Lung (tissue), 12 donors: ENCODE results near the gene ANKRD55. TPM values are rescaled to one million over a fixed set of nuclear protein-coding genes. Genes with fewer than 3 reads are reported as not detected.

ENCODE experiments used
- ATAC-seq: fragments of 200-7000 bp; cut with Tn5 transposase; one replicate; pipeline ENCODE4 v1.9.1; 2020; ENCODE audit warnings: moderate number of reproducible peaks; ENCODE audit not compliant: insufficient read depth, low FRiP score
- DNase-seq, 3 donors: peaks; one replicate each; pipeline ENCODE4 v3.0.0-alpha.2; 2013 to 2017
- H3K27ac ChIP-seq, 2 donors: one replicate each; pipeline ENCODE4 v1.5.1; 2013; ENCODE audit warnings: mild to moderate bottlenecking in 2 of 2, moderate library complexity in 2 of 2, control low read depth in 1 of 2, inconsistent platforms in 1 of 2, low read depth in 1 of 2, low read length in 1 of 2
- H3K27me3 ChIP-seq, 3 donors: one replicate each; pipeline ENCODE4 v1.5.1; 2013; ENCODE audit warnings: low read length in 2 of 3; ENCODE audit not compliant: control insufficient read depth in 3 of 3, insufficient read depth in 3 of 3
- H3K36me3 ChIP-seq, 4 donors: one replicate each; pipeline ENCODE4 v1.5.1; 2013; ENCODE audit warnings: low read length in 4 of 4, mild to moderate bottlenecking in 1 of 4, moderate library complexity in 1 of 4; ENCODE audit not compliant: control insufficient read depth in 4 of 4, insufficient read depth in 4 of 4
- H3K4me1 ChIP-seq, 5 donors: one replicate each; pipeline ENCODE4 v1.5.1; 2013; ENCODE audit warnings: low read length in 5 of 5, mild to moderate bottlenecking in 2 of 5, moderate library complexity in 1 of 5; ENCODE audit not compliant: control insufficient read depth in 5 of 5, insufficient read depth in 5 of 5
- H3K4me3 ChIP-seq: one replicate; pipeline ENCODE4 v1.5.1; 2013; ENCODE audit warnings: mild to moderate bottlenecking, control low read depth, moderate library complexity
- H3K9ac ChIP-seq, 2 donors: one replicate each; pipeline ENCODE4 v1.5.1; 2013; ENCODE audit warnings: low read length in 2 of 2, control low read depth in 1 of 2; ENCODE audit not compliant: insufficient read depth in 1 of 2
- H3K9me3 ChIP-seq, 4 donors: one replicate each; pipeline ENCODE4 v1.5.1; 2013; ENCODE audit warnings: low read length in 3 of 4, mild to moderate bottlenecking in 1 of 4, moderate library complexity in 1 of 4; ENCODE audit not compliant: control insufficient read depth in 4 of 4, insufficient read depth in 3 of 4
- WGBS, 2 donors: extraction: QIAGEN DNeasy Blood & Tissue Kit; methylation state at CpG; one replicate each; pipeline ENCODE4 v1.1.7; 2013; 5-methylcytosine and 5-hydroxymethylcytosine counted together
- polyA plus RNA-seq, 2 donors: library from polyadenylated mRNA; stranded (reverse); fragments of 200-250 nt; gene quantifications; one replicate each; pipeline ENCODE4 v1.2.1, GENCODE V29; 2013
- total RNA-seq, 2 donors: library from RNA; depleted of rRNA in 1 of 2; stranded (reverse); fragments of >200 nt in 1 of 2; gene quantifications; one replicate each; pipeline ENCODE4 v1.2.1, GENCODE V29; 2014 to 2021
- TF ChIP-seq, protein P1 (sequence below): IDR thresholded peaks from 2 replicates; pipeline ENCODE4 v1.5.1; 2012; ENCODE audit warnings: mild to moderate bottlenecking; ENCODE audit errors: control extremely low read depth, extremely low read depth
- donor health status: control.
- donor health status: control.
- donor health status: Bipolar disorder and iron deficiency.
- donor health status: healthy.
- donor health status: DM: yes; HTN: yes; CAD: no.

The ANKRD55 gene
- total and polyA plus RNA-seq, 4 donors: 0.06 to 0.50 (median 0.28) TPM

DNA sequence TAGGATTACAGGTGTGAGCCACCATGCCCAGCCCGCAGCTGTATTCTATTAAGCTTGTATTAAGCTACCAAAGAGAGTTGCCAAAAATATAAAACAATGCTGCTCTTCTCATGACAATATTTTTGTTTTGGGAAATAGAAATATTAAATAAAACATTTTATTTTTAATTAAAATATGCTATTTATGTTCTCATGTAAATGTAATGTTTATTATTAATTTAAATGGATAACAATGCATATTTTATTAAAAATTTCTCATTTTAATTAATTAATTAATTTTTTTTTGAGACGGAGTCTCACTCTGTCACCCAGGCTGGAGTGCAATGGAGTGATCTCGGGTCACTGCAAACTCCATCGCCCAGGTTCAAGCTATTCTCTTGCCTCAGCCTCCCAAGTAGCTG is 117.5 kb downstream of the ANKRD55 start:
- no peak for ATAC-seq
- no peaks in the 10 kb centered on the region for H3K27me3 ChIP-seq
- H3K27ac ChIP-seq: no peak overlapping the region
- H3K9ac ChIP-seq: no peak overlapping the region
- no peaks in the 10 kb centered on the region for H3K9me3 ChIP-seq
- TF ChIP-seq, protein P1, sequence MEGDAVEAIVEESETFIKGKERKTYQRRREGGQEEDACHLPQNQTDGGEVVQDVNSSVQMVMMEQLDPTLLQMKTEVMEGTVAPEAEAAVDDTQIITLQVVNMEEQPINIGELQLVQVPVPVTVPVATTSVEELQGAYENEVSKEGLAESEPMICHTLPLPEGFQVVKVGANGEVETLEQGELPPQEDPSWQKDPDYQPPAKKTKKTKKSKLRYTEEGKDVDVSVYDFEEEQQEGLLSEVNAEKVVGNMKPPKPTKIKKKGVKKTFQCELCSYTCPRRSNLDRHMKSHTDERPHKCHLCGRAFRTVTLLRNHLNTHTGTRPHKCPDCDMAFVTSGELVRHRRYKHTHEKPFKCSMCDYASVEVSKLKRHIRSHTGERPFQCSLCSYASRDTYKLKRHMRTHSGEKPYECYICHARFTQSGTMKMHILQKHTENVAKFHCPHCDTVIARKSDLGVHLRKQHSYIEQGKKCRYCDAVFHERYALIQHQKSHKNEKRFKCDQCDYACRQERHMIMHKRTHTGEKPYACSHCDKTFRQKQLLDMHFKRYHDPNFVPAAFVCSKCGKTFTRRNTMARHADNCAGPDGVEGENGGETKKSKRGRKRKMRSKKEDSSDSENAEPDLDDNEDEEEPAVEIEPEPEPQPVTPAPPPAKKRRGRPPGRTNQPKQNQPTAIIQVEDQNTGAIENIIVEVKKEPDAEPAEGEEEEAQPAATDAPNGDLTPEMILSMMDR: no peak
- 98% methylated on average over 4 of the region's 4 CpGs for WGBS, 2 donors
- H3K36me3 ChIP-seq: no peaks in the 10 kb centered on the region
- H3K4me1 ChIP-seq: no peaks in the 10 kb centered on the region
- no peak for DNase-seq
- no peak overlapping the region for H3K4me3 ChIP-seq

GRCh38 chr5:56112526-56113121 is 120.5 kb downstream of the ANKRD55 start:
- ATAC-seq (no peak), DNase-seq (peak in 1 of 3 donors; percentile 34)
- no peak overlapping the region for H3K4me3 ChIP-seq
- H3K9ac ChIP-seq: no peak overlapping the region
- WGBS, 2 donors: 83 to 86% methylated on average over 11 of the region's 11 CpGs
- peaks cover 0 to 7% (median 0%) of the 10 kb centered on the region in 5 donors for H3K4me1 ChIP-seq
- H3K27me3 ChIP-seq: no peaks in the 10 kb centered on the region
- H3K36me3 ChIP-seq: no peaks in the 10 kb centered on the region
- no peaks in the 10 kb centered on the region for H3K9me3 ChIP-seq
- no peak overlapping the region for H3K27ac ChIP-seq
- TF ChIP-seq, protein P1: no peak

DNA sequence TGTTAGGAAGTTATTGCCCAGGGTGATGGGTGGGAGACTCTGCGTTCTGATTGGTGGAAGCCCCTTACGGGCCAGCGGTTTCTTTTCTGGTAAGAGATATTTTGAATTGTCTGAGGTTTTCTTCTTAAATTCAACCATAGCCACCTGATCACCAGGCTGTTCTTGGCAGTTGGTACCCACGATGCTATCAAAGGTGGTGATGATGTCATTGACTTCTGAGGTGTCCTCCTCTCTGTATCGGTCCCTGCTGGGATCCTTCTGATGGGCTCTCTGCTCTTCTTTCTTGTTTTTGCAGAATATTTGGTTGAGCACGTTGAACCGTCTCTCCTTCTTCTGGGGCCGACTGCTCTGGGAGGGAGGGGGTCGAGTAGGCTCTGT is 121.7 kb downstream of the ANKRD55 start:
- ATAC-seq (no peak), DNase-seq (no peak)
- Histone ChIP-seq H3K27me3 (no peaks in the 10 kb centered on the region), H3K4me3 (no peak overlapping the region), H3K9me3 (no peaks in the 10 kb centered on the region), H3K27ac (no peak overlapping the region), H3K36me3 (no peaks in the 10 kb centered on the region), H3K9ac (no peak overlapping the region), H3K4me1 (peaks cover 0 to 7% (median 0%) of the 10 kb centered on the region in 5 donors)
- 91 to 97% methylated on average over 9 of the region's 9 CpGs for WGBS, 2 donors
- TF ChIP-seq, protein P1: no peak
